Omental fat pad (tissue), 4 donors: ENCODE measurements around the gene RFTN2. TPM values are rescaled to one million over a fixed set of nuclear protein-coding genes. Genes with fewer than 3 reads are reported as not detected.

ENCODE experiments used
- ATAC-seq: fragments of 150-250 bp; one replicate; pipeline ENCODE4 v1.9.1; 2016; ENCODE audit warnings: mild to moderate bottlenecking, moderate library complexity; ENCODE audit not compliant: low FRiP score
- DNase-seq: peaks from one replicate; pipeline ENCODE4 v3.0.0-alpha.2; 2019; ENCODE audit warnings: low spot score
- total RNA-seq, 4 donors: library from RNA; depleted of rRNA; stranded (reverse); fragments of >200 nt; gene quantifications; one replicate each; pipeline ENCODE4 v1.1.0, GENCODE V29; 2016
- TF ChIP-seq, protein P1 (sequence below), 3 donors: fragments of 450-650 bp; IDR thresholded peaks; one replicate each; pipeline ENCODE4 v1.5.1; 2016 to 2017; ENCODE audit warnings: antibody characterized with exemption in 3 of 3, mild to moderate bottlenecking in 3 of 3, moderate library complexity in 2 of 3

The RFTN2 gene
- total RNA-seq, 4 donors from 2014 or later: 5.3 to 27.3 (median 14.0) TPM

DNA sequence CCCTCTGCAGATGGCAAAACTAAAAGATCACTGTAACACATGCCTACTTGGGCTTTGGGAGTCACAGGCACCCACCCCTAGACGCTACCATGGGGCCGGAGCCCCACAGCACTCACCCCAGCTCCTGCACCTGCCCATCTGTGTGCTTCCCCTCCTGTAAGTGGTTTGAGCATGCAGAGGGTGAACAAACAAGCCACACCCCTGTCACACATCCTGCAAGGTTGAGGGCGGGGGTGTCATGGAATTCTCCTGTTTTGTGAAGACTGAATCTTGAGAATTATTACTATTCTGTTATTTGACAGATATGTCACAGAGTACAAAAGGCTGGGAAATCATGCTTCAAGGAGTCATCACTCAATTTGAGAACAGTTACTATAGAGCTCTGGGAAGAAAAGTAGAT, 60.9 kb downstream of the RFTN2 start:
- TF ChIP-seq, protein P1, sequence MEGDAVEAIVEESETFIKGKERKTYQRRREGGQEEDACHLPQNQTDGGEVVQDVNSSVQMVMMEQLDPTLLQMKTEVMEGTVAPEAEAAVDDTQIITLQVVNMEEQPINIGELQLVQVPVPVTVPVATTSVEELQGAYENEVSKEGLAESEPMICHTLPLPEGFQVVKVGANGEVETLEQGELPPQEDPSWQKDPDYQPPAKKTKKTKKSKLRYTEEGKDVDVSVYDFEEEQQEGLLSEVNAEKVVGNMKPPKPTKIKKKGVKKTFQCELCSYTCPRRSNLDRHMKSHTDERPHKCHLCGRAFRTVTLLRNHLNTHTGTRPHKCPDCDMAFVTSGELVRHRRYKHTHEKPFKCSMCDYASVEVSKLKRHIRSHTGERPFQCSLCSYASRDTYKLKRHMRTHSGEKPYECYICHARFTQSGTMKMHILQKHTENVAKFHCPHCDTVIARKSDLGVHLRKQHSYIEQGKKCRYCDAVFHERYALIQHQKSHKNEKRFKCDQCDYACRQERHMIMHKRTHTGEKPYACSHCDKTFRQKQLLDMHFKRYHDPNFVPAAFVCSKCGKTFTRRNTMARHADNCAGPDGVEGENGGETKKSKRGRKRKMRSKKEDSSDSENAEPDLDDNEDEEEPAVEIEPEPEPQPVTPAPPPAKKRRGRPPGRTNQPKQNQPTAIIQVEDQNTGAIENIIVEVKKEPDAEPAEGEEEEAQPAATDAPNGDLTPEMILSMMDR (IDR thresholded peaks at IDR 0.05): no peak
- DNase-seq: no peak
- ATAC-seq: no peak

DNA sequence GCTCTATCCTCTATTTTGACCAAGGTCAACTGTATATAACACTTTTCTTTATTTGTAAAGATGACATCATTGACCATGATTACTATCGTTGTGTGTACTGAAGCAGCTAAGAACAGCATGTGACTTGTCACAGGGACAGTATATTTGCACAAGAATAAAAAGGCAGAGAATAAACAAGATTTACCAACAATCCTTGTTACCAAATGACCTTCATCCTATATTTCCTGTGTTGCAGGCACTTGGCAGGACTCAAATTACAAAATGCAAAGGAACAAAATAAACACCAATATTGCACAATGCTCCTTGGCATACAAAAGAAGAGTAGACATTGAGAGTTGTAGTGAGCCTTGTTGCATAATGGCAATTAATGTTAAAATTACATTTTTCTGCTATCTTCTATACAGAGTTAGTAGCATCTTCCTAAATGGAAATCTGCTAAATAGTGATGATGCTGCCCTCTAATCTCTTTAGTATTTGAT, 61.8 kb downstream of the RFTN2 start:
- ATAC-seq (no peak), DNase-seq (no peak)
- TF ChIP-seq, protein P1 (IDR thresholded peaks at IDR 0.05): no peak

DNA sequence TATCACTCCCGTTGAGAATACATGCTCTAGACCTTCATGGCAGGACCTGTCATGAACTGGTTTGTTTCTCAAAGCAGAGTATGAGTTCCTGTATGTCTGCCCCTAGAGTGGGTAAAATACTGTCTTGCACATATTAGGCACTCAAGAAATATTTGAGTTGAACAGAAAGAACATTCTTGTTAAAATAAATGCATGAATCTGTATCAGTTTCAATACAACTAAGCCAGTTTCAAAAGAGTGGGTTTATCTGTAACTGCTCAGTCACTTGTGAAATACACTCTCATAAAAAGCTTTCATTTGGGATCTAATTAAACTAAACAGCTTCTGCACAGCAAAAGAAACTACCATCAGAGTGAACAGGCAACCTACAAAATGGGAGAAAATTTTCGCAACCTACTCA, 69.2 kb downstream of the RFTN2 start:
- TF ChIP-seq, protein P1 (IDR thresholded peaks at IDR 0.05): no peak
- no peak for DNase-seq
- ATAC-seq: no peak

DNA sequence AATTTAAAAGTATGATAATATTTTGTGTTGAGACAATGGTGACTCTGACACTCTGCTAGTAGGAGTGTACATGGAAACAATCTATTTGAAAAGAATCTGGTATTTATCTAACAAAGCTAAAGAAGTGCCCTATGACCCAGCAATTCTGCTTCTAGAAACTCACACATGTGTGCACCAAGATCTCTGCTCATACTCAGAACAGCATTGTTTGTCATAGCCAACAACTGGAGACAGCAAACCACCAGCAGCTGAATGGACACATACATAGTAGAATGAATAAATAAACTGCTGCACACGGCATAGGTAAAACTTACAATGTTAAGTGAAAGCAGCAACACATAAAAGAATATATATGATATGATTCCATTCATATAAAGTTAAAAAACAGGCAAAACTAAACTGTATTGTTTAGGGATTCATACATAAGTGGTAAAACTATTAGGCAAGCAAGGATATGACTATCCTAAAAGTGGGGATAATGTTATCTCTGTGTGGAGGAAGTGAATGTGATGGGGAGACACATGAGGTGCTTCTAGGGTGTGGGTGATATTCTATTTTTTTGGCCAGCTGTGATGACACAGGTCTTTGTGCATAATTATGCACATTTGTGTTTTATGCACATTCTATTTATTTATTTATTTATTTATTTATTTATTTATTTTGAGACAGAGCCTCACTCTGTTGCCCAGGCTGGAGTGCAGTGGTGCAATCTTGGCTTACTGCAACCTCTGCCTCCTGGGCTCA, 71.1 kb downstream of the RFTN2 start:
- ATAC-seq: no peak
- TF ChIP-seq, protein P1 (IDR thresholded peaks at IDR 0.05): no peak
- DNase-seq: no peak

DNA sequence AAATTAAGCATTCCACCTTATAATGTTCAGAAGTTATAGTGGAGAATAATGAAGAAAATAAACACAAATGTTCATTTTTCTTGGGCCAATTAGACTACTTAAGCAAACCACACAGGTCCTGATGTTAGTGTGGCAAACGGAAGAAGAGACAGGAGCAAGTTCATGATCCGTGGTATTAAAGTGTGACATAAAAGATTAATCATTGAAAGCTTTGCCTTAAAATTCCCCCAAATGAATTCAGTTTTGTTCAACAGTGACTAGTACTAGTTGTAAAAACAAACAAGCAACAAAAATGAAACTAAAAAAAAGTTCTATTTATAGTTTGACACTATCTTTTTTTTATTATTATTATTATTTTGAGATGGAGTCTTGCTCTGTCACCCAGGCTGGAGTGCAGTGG, 73.7 kb downstream of the RFTN2 start:
- no peak for DNase-seq
- no peak for ATAC-seq
- TF ChIP-seq, protein P1 (IDR thresholded peaks at IDR 0.05): no peak

DNA sequence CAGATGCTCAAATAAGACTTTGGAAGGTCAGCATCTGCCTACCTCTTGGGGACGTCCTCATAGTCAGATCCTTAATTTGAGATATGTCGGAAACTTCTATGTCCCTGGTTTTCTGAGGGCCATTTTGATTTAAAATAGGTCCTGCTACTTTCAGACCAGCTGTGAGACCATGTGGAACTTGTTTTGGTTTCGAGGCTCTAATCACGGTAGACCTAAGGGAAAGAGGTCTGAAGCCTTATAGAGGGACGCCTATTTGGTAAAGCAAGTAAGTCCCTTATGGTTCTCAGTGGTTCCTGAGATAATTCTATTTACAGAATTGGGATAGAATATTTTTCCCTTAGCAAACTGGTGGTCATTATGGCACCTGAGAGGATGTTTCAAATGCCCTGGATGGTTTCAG, 75.1 kb downstream of the RFTN2 start:
- ATAC-seq: no peak
- TF ChIP-seq, protein P1 (IDR thresholded peaks at IDR 0.05): no peak
- DNase-seq: no peak
